H1 (cell line): ENCODE results near the gene CEP135. TPM values are rescaled to one million over a fixed set of nuclear protein-coding genes. Genes with fewer than 3 reads are reported as not detected.

Experiments used
- CTCF ChIA-PET: fragments of 300-600 bp; sonication (Branson Sonifier 250); formaldehyde crosslinking; loops from one replicate; lab custom pipeline; 2021; ENCODE audit not compliant: partially characterized antibody; lab: Charles Lee
- POLR2A ChIA-PET: fragments of 300-600 bp; sonication (Branson Sonifier 250); formaldehyde crosslinking; loops from one replicate; lab custom pipeline; 2021; ENCODE audit warnings: inconsistent platforms; ENCODE audit not compliant: partially characterized antibody; lab: Charles Lee
- DNase-seq, 2 experiments: peaks; one replicate each; pipeline versions ENCODE4 v3.0.0 to v3.0.0-alpha.2; 2010 to 2022; ENCODE audit warnings: low spot score in 2 of 2, low read depth in 1 of 2, mixed read lengths in 1 of 2
- FAIRE-seq: peaks from 2 replicates; lab custom pipeline; 2011; peaks lifted over from hg19 to GRCh38; lab: Jason Lieb, UNC
- H2AFZ ChIP-seq: 2 replicates; pipeline ENCODE4 v1.8.1; 2012; ENCODE audit warnings: low read length, inconsistent platforms
- H2AK5ac ChIP-seq: 2 replicates; pipeline ENCODE4 v1.6.1; 2013; ENCODE audit warnings: low read depth, low read length
- H2BK120ac ChIP-seq: replicated peaks from 2 replicates; pipeline ENCODE3; 2013; ENCODE audit warnings: low read depth, low read length, inconsistent platforms
- H2BK12ac ChIP-seq: 2 replicates; pipeline ENCODE4 v1.6.1; 2013; ENCODE audit warnings: low read depth, low read length
- H2BK15ac ChIP-seq: 2 replicates; pipeline ENCODE4 v1.6.1; 2013; ENCODE audit warnings: low read length
- H2BK20ac ChIP-seq: 2 replicates; pipeline ENCODE4 v1.6.1; 2013; ENCODE audit warnings: low read length
- H2BK5ac ChIP-seq: 2 replicates; pipeline ENCODE4 v1.6.1; 2013; ENCODE audit warnings: low read depth, low read length
- H3K14ac ChIP-seq: 2 replicates; pipeline ENCODE4 v1.6.1; 2013; ENCODE audit warnings: inconsistent platforms; ENCODE audit not compliant: insufficient read length
- H3K18ac ChIP-seq: 2 replicates; pipeline ENCODE4 v1.6.1; 2013; ENCODE audit warnings: low read length; ENCODE audit errors: extremely low read depth
- H3K23ac ChIP-seq: 2 replicates; pipeline ENCODE4 v1.6.1; 2013; ENCODE audit warnings: inconsistent platforms; ENCODE audit not compliant: insufficient read length
- H3K23me2 ChIP-seq: 2 replicates; pipeline ENCODE4 v1.6.1; 2013; ENCODE audit warnings: low read depth, low read length
- H3K27ac ChIP-seq: 2 replicates; pipeline ENCODE4 v1.6.1; 2011; ENCODE audit warnings: low read depth, low read length, inconsistent platforms
- H3K27me3 ChIP-seq, 4 experiments: replicated peaks in 1 of 4; 1 replicate in 1 of 4; 2 replicates in 3 of 4; pipeline versions ENCODE4 v1.6.1 to v1.8.1; 2011 to 2013; ENCODE audit warnings: low read length in 3 of 4, mild to moderate bottlenecking in 3 of 4, inconsistent platforms in 2 of 4, mixed read lengths in 2 of 4, moderate library complexity in 1 of 4; ENCODE audit not compliant: control insufficient read depth in 3 of 4, insufficient read depth in 3 of 4; ENCODE audit errors: extremely low read depth in 1 of 4
- H3K36me3 ChIP-seq, 4 experiments: 2 replicates each; pipeline versions ENCODE4 v1.6.1 to v1.8.1; 2011 to 2013; ENCODE audit warnings: mild to moderate bottlenecking in 4 of 4, low read length in 3 of 4, moderate library complexity in 2 of 4, control low read depth in 1 of 4, inconsistent platforms in 1 of 4; ENCODE audit not compliant: insufficient read depth in 4 of 4, control insufficient read depth in 2 of 4
- H3K4ac ChIP-seq: replicated peaks from 2 replicates; pipeline ENCODE3; 2013; ENCODE audit warnings: low read length, low read depth, mixed read lengths, inconsistent platforms; ENCODE audit not compliant: insufficient read length
- H3K4me1 ChIP-seq, 4 experiments: replicated peaks in 1 of 4; 1 replicate in 1 of 4; 2 replicates in 3 of 4; pipeline versions ENCODE4 v1.6.1 to v1.8.1; 2011 to 2013; ENCODE audit warnings: low read length in 3 of 4, inconsistent platforms in 2 of 4, mixed read lengths in 1 of 4; ENCODE audit not compliant: insufficient read depth in 4 of 4, control insufficient read depth in 3 of 4
- H3K4me2 ChIP-seq, 2 experiments: 2 replicates each; pipeline versions ENCODE4 v1.6.1 to v1.8.1; 2011 to 2013; ENCODE audit warnings: low read depth in 2 of 2, low read length in 2 of 2, control low read depth in 1 of 2, inconsistent platforms in 1 of 2, mild to moderate bottlenecking in 1 of 2; ENCODE audit not compliant: insufficient read depth in 1 of 2
- H3K4me3 ChIP-seq, 4 experiments: fragments of 200-600, 300-600 bp in 1 of 4; sonication (generic), shearing (Covaris generic), sonication (Bioruptor Twin) in 1 of 4; 2 replicates each; pipeline versions ENCODE4 v1.5.1 to v1.8.1; 2011 to 2016; ENCODE audit warnings: low read length in 4 of 4, low read depth in 3 of 4, control low read depth in 2 of 4, inconsistent platforms in 2 of 4, mild to moderate bottlenecking in 2 of 4, mixed read lengths in 1 of 4, moderate library complexity in 1 of 4; ENCODE audit not compliant: insufficient read depth in 2 of 4; ENCODE audit errors: extremely low read depth in 1 of 4
- H3K56ac ChIP-seq: replicated peaks from 2 replicates; pipeline ENCODE3; 2013; ENCODE audit warnings: low read depth, mild to moderate bottlenecking, mixed read lengths, low read length, inconsistent platforms; ENCODE audit not compliant: insufficient read length
- H3K79me1 ChIP-seq: 2 replicates; pipeline ENCODE4 v1.6.1; 2013; ENCODE audit warnings: low read depth, low read length, control low read depth
- H3K79me2 ChIP-seq, 2 experiments: 2 replicates each; pipeline versions ENCODE4 v1.6.1 to v1.8.1; 2012 to 2013; ENCODE audit warnings: low read length in 2 of 2, mild to moderate bottlenecking in 2 of 2, inconsistent platforms in 1 of 2; ENCODE audit not compliant: insufficient read depth in 2 of 2, control insufficient read depth in 1 of 2
- H3K9ac ChIP-seq, 4 experiments: replicated peaks in 1 of 4; 1 replicate in 1 of 4; 2 replicates in 3 of 4; pipeline versions ENCODE4 v1.6.1 to v1.8.1; 2011 to 2013; ENCODE audit warnings: low read depth in 3 of 4, low read length in 3 of 4, control low read depth in 2 of 4, mild to moderate bottlenecking in 2 of 4, moderate library complexity in 2 of 4, inconsistent platforms in 1 of 4; ENCODE audit errors: extremely low read depth in 1 of 4
- H3K9me3 ChIP-seq, 2 experiments: 2 replicates each; pipeline versions ENCODE4 v1.6.1 to v1.8.1; 2012 to 2013; ENCODE audit warnings: mild to moderate bottlenecking in 2 of 2, moderate library complexity in 2 of 2, control low read depth in 1 of 2, inconsistent platforms in 1 of 2, low read depth in 1 of 2, low read length in 1 of 2, mixed read lengths in 1 of 2; ENCODE audit not compliant: insufficient read depth in 2 of 2
- H4K20me1 ChIP-seq, 2 experiments: replicated peaks in 1 of 2; 2 replicates each; pipeline versions ENCODE3 to v1.8.1; 2011 to 2013; ENCODE audit warnings: inconsistent platforms in 2 of 2, low read length in 2 of 2, mild to moderate bottlenecking in 1 of 2; ENCODE audit not compliant: insufficient read depth in 2 of 2, control insufficient read depth in 1 of 2
- H4K5ac ChIP-seq: 2 replicates; pipeline ENCODE4 v1.6.1; 2013; ENCODE audit warnings: low read length, low read depth, mixed read lengths, inconsistent platforms; ENCODE audit not compliant: insufficient read length
- H4K8ac ChIP-seq: 2 replicates; pipeline ENCODE4 v1.8.0; 2013; ENCODE audit warnings: mild to moderate bottlenecking, moderate library complexity, low read length, inconsistent platforms; ENCODE audit not compliant: insufficient read depth; ENCODE audit errors: extremely low read depth
- H4K91ac ChIP-seq: replicated peaks from 2 replicates; pipeline ENCODE3; 2013; ENCODE audit warnings: low read length, mixed read lengths, inconsistent platforms; ENCODE audit not compliant: insufficient read length
- CBX8 ChIP-seq: fragments of 300-800, 300-1000 bp; sonication (generic); IDR thresholded peaks from 2 replicates; pipeline ENCODE4 v1.7.1; 2016; ENCODE audit warnings: low read depth, low read length, borderline replicate concordance
- CHD1 ChIP-seq: IDR thresholded peaks from 2 replicates; pipeline ENCODE4 v1.6.1; 2012; ENCODE audit warnings: low read depth, low read length, improper control_type of control experiment
- EGR1 ChIP-seq: IDR thresholded peaks from 2 replicates; pipeline ENCODE4 v1.6.1; 2011; ENCODE audit warnings: low read depth, low read length, borderline replicate concordance
- HDAC2 ChIP-seq, 2 experiments: fragments of 300-600 bp in 1 of 2; sonication (generic) in 1 of 2; IDR thresholded peaks; 2 replicates each; pipeline ENCODE4 v1.6.1; 2011 to 2012; ENCODE audit warnings: low read depth in 2 of 2, low read length in 2 of 2, mild to moderate bottlenecking in 2 of 2, moderate library complexity in 2 of 2, borderline replicate concordance in 1 of 2, inconsistent platforms in 1 of 2
- POLR2A ChIP-seq, 2 experiments: IDR thresholded peaks; 1 replicate in 1 of 2; 2 replicates in 1 of 2; pipeline ENCODE4 v1.6.1; 2011; ENCODE audit warnings: low read depth in 2 of 2, low read length in 2 of 2, mild to moderate bottlenecking in 2 of 2; ENCODE audit errors: control extremely low read depth in 1 of 2
- POU5F1 ChIP-seq: IDR thresholded peaks from 2 replicates; pipeline ENCODE4 v1.6.1; 2011; ENCODE audit warnings: low read depth, mild to moderate bottlenecking, low read length, moderate library complexity
- RBBP5 ChIP-seq: IDR thresholded peaks from 2 replicates; pipeline ENCODE4 v1.7.1; 2012; ENCODE audit warnings: low read depth, mild to moderate bottlenecking, inconsistent platforms, low read length, moderate library complexity, borderline replicate concordance
- RFX5 ChIP-seq: IDR thresholded peaks from 2 replicates; pipeline ENCODE4 v1.6.1; 2011; ENCODE audit warnings: low read depth, low read length, improper control_type of control experiment, borderline replicate concordance
- SIN3A ChIP-seq, 2 experiments: IDR thresholded peaks in 1 of 2; conservative IDR thresholded peaks in 1 of 2; 2 replicates each; pipeline ENCODE4 v1.6.1; 2011 to 2012; ENCODE audit warnings: low read length in 2 of 2, improper control_type of control experiment in 1 of 2, low read depth in 1 of 2, mild to moderate bottlenecking in 1 of 2
- SUZ12 ChIP-seq: fragments of 200-600 bp; sonication (generic); IDR thresholded peaks from 2 replicates; pipeline ENCODE4 v1.6.1; 2012; ENCODE audit warnings: mild to moderate bottlenecking, inconsistent platforms, low read length, moderate library complexity, mixed read lengths
- USF2 ChIP-seq: IDR thresholded peaks from 2 replicates; pipeline ENCODE4 v1.6.1; 2011; ENCODE audit warnings: low read length, improper control_type of control experiment
- ZNF274 ChIP-seq: IDR thresholded peaks from 2 replicates; pipeline ENCODE4 v1.7.0; 2012; ENCODE audit warnings: low read length, borderline replicate concordance; ENCODE audit errors: extremely low read depth
- WGBS, 2 experiments: shearing (Covaris generic) in 1 of 2; methylation state at CpG; one replicate each; pipeline versions ENCODE4 v1.1.6 to v1.1.7; 2013 to 2015; ENCODE audit warnings: low lambda C conversion rate in 2 of 2, mixed read lengths in 2 of 2, inconsistent platforms in 1 of 2, low coverage in 1 of 2, missing lambda C conversion rate in 1 of 2; ENCODE audit not compliant: insufficient replicate concordance in 2 of 2, insufficient coverage in 1 of 2, insufficient read length in 1 of 2; ENCODE audit errors: extremely low coverage in 1 of 2, missing lambda C conversion rate in 1 of 2; 5-methylcytosine and 5-hydroxymethylcytosine counted together
- polyA plus RNA-seq, 7 experiments: library from polyadenylated mRNA; depleted of rRNA in 3 of 7; stranded (reverse) in 5 of 7; unstranded in 2 of 7; fragments of >200 nt in 5 of 7; fragments of 200-250 nt in 2 of 7; gene quantifications; 1 replicate in 5 of 7; 2 replicates in 1 of 7; 4 replicates in 1 of 7; pipeline versions ENCODE4 v1.2.1 to v1.2.3, GENCODE V29; 2011 to 2013; ENCODE audit warnings: missing spikeins in 2 of 7, mixed read lengths in 2 of 7
- total RNA-seq: library from RNA; stranded (reverse); fragmentation: NEBNext Ultra II Directional; extraction: Animal tissue kit (Norgen Biotek cat#: 25700); gene quantifications from 2 replicates; pipeline ENCODE4 v1.2.1, GENCODE V29; 2021

The CEP135 gene
- total and polyA plus RNA-seq, 2 of the 8 experiments (the other 6 are each of a cell fraction or from before 2014, with no cell fraction given) = 2.7 to 14.5 TPM

- Histone ChIP-seq H3K18ac (no peak overlapping the region), H3K4me2 (no peak overlapping the region), H3K9me3 (no peaks in the 10 kb centered on the region), H4K20me1 (peaks cover 0 to 3% of the 10 kb centered on the region in 2 experiments), H2BK15ac (no peak overlapping the region), H3K4ac (no peak overlapping the region), H3K23ac (no peak overlapping the region), H3K27ac (no peak overlapping the region), H4K5ac (no peak overlapping the region), H3K56ac (no peak overlapping the region), H3K23me2 (no peaks in the 10 kb centered on the region), H3K4me1 (no peaks in the 10 kb centered on the region; a peak in 1 of 7 replicates), H2BK12ac (no peak overlapping the region), H3K27me3 (peaks cover 0 to 3% (median 0%) of the 10 kb centered on the region in 4 experiments; a peak in 1 of 7 replicates), H2AFZ (no peak overlapping the region), H2BK5ac (no peak overlapping the region), H3K9ac (no peak overlapping the region), H3K79me1 (no peaks in the 10 kb centered on the region; the same call in 1 of the 2 replicates), H3K36me3 (no peaks in the 10 kb centered on the region), H3K4me3 (no peak overlapping the region), H3K79me2 (peaks cover 0 to 52% of the 10 kb centered on the region in 2 experiments; a peak in 2 of 4 replicates), H2AK5ac (no peak overlapping the region), H2BK120ac (no peak overlapping the region), H2BK20ac (no peak overlapping the region), H4K8ac (no peak overlapping the region), H4K91ac (no peak overlapping the region), H3K14ac (no peak overlapping the region)
- CTCF ChIA-PET = interaction anchor here (1.2 kb wide), 1 partner anchor 238 kb away, joined by 3 read pairs; no protein-coding TSS in a partner anchor
- WGBS, 2 experiments = 74% methylated on average over 4 of the region's 4 CpGs; no CpG with 5 or more reads in 1 of the 2 experiments
- FAIRE-seq (no peak), DNase-seq (no peak)
- POLR2A ChIA-PET = interaction anchor here (1.1 kb wide), 1 partner anchor 13 kb away, joined by 3 read pairs; no protein-coding TSS in a partner anchor
- TF ChIP-seq SIN3A (conservative IDR thresholded peaks at IDR 0.05 in 1 of 2, IDR thresholded peaks at IDR 0.05 in 1 of 2; ENCODE audit: low read depth in 1 of 2, low read length in 2 of 2) = no peak
- no peak for TF ChIP-seq RBBP5
- no peak for TF ChIP-seq RFX5
- no peak for TF ChIP-seq USF2
- TF ChIP-seq CBX8 = no peak
- no peak for TF ChIP-seq POLR2A (IDR thresholded peaks at IDR 0.05; ENCODE audit: control extremely low read depth in 1 of 2, low read depth in 2 of 2, low read length in 2 of 2)
- TF ChIP-seq CHD1 = no peak
- no peak for TF ChIP-seq SUZ12
- TF ChIP-seq EGR1 = no peak
- TF ChIP-seq POU5F1 = no peak
- TF ChIP-seq ZNF274 = no peak
- no peak for TF ChIP-seq HDAC2 (IDR thresholded peaks at IDR 0.05; ENCODE audit: borderline replicate concordance in 1 of 2, low read depth in 2 of 2, low read length in 2 of 2)
Observed at GRCh38 chr4:56062526-56063145, 113.9 kb downstream of the CEP135 start.
